Kidney glomerular epithelial cell (primary cell): ENCODE measurements around the gene FAH.
"Not testable (repeated sequence)": the region's sequence is repeated elsewhere in the genome, so short reads cannot be mapped to it uniquely, and the experiment has no call there.

ENCODE experiments used
- DNase-seq: peaks from one replicate; lab custom pipeline; 2025; lab: John Stamatoyannopoulos, UW

FAH gene

GRCh38 chr15:80152896-80153876 lies at the start of gene FAH:
TSS of gene FAH (plus strand) at chr15:80152999. CDS start at chr15:80153055, 56 bp downstream.
- DNase-seq, result peak; percentile 32

- DNase-seq, result no peak
Observed at GRCh38 chr15:80105193-80105592, 47.6 kb upstream of the FAH start.

- DNase-seq, result peak; percentile 21
Observed at GRCh38 chr15:80105595-80105994, 47.2 kb upstream of the FAH start.

- no peak for DNase-seq
Observed at GRCh38 chr15:80106051-80106450, 46.7 kb upstream of the FAH start.

- no peak for DNase-seq
Observed at GRCh38 chr15:80107204-80107603, 45.6 kb upstream of the FAH start.

- no peak for DNase-seq
Observed at GRCh38 chr15:80107774-80108173, 45.0 kb upstream of the FAH start.

- DNase-seq, result no peak
Observed at GRCh38 chr15:80109388-80109787, 43.4 kb upstream of the FAH start.

- DNase-seq, result no peak
Observed at GRCh38 chr15:80110920-80111319, 41.9 kb upstream of the FAH start.

GRCh38 chr15:80114114-80114513 lies 38.7 kb upstream of the FAH start:
- DNase-seq, result no peak

GRCh38 chr15:80115021-80115420 lies 37.8 kb upstream of the FAH start:
- no peak for DNase-seq

- no peak for DNase-seq
Observed at GRCh38 chr15:80118956-80119355, 33.8 kb upstream of the FAH start.

- no peak for DNase-seq
Observed at GRCh38 chr15:80120636-80121035, 32.2 kb upstream of the FAH start.

- DNase-seq, result no peak
Observed at GRCh38 chr15:80121546-80121945, 31.3 kb upstream of the FAH start.

GRCh38 chr15:80123034-80123433 lies 29.8 kb upstream of the FAH start:
- DNase-seq, result no peak

GRCh38 chr15:80127253-80127652 lies 25.5 kb upstream of the FAH start:
- not testable (repeated sequence) for DNase-seq

GRCh38 chr15:80127911-80128310 lies 24.9 kb upstream of the FAH start:
- no peak for DNase-seq

- no peak for DNase-seq
Observed at GRCh38 chr15:80132382-80132781, 20.4 kb upstream of the FAH start.

GRCh38 chr15:80136854-80137253 lies 15.9 kb upstream of the FAH start:
- DNase-seq, result no peak

GRCh38 chr15:80138961-80139360 lies 13.8 kb upstream of the FAH start:
- DNase-seq, result no peak

- no peak for DNase-seq
Observed at GRCh38 chr15:80140909-80141308, 11.9 kb upstream of the FAH start.

GRCh38 chr15:80141916-80142598 lies 10.7 kb upstream of the FAH start:
- DNase-seq, result no peak

GRCh38 chr15:80142646-80143045 lies 10.2 kb upstream of the FAH start:
- DNase-seq, result no peak

GRCh38 chr15:80151148-80151547 lies 1.7 kb upstream of the FAH start:
- no peak for DNase-seq
